GM21528 (cell line): ENCODE results near the gene LYSMD2.

Experiments
- ATAC-seq: cut with Tn5 transposase; IDR thresholded peaks from one replicate; pipeline ENCODE4 v1.9.1; 2021; ENCODE audit warnings: mild to moderate bottlenecking, moderate library complexity; ENCODE audit not compliant: unreplicated experiment, low FRiP score

Gene LYSMD2

DNA sequence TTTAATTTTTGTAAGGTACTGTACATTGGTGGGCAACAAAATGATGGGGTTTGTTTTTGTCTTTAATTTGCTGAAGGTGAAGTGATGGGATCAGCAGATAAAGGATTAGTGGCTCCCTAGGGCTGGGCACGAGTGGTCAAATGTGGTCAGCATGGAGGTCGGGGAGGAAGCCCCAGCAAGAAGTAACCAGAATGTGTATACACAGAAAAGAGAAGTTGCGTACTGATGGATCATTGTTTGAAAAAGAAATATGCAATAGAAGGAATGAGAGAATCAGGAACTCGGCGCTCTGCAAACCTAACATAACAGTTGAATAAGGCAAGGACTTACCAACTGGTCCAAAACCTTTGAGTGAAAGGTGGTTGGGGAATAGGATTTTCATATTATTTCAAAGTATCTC, 15.4 kb upstream of the LYSMD2 start:
- no peak for ATAC-seq

DNA sequence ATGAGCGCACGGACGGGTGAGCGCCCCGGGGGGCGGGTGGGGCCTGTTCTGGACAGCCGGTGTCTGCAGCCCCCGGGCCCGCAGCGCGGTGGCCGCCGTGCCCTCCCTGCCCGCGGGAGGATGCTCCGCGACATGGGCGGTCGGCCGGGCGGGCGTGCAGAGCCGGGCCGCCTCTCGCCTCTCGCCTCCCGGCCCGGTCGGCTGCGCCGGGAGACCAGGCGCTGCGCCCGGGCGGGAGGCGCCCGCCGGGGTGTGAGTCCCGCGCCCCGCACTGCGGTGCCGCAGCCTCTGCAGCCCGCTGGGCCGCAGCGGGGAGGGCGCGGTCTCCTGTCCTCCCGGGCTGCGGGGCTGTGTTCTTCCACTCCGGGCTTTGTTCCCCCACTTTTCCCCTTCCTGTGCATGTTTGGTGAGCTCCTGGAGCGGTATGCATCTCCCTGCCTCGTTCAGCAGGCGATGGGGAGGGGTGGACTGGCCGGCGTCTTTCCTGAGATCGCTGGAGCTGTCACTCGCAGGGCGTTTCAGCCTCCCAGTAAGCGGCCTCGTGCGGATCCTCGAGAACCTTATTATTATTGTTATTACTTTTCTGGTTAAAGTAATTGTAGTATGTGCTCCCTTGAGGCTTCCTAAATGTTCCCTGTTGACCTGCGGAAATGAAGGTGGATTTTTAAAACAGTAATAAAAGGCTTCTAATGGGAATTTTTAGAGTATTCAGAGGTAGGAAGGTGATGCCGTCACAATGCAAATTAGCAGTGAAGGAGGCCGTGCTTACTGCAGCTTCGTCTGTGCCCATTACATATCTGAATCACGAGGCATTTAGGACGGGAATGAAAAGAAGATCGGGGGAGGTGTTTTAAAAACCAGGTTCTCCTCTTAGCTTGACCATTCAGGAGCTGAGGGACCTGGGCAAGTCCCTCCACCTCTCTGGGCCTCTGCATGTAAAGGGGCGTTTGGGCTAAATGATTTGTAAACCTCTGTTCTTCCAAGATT, 14.5 kb upstream of the LYSMD2 start:
- ATAC-seq, result peak; percentile 44

DNA sequence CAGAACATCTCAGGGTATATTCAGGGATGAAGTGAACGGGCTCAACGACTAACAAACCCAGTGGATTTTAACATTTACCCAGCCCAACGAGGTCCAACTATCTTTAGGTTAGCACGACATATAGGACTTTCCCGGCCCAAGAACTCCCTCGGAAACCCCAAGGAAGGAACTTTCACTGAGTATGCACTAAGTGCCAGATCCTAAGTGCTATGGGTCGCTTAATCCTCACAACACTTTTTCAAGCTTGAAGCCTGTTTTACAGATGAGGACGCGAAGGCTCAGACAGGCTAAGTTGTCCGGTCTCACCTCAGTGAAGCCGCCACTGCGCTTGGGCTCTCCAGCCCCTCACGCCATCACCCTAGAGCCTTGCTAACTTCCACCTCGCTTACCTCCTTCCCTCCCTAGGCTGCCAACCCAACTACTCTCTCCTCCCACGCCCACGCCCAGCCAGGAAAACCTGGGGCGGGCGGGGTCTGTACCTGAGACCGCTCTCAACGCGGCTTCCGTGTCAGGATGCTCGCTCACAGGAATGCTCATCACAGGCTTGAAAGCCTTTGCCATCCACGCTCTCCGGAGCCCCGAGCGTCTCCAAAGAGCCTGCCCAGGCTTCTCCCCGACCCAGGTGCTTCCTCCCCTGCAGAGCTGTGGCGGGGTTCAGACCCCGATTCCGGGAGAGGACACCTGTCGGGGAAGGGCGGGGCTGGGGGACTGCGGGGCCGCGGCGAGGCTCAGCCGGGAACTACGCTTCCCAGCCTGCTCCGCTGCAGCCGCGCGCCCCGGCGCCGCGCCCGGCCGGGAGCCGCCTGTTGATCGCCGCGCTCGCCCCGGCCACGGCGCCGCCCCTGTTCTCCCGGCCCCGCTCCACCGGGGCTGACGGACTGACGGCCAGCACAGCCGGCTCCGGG, 13.6 kb upstream of the LYSMD2 start, which contains the start of gene TMOD2:
TSS of gene TMOD2 (plus strand) at position 806 of the 905 bp plus-strand sequence. CDS start 14,845 bp downstream, outside the sequence.
- peak; percentile 68 for ATAC-seq

DNA sequence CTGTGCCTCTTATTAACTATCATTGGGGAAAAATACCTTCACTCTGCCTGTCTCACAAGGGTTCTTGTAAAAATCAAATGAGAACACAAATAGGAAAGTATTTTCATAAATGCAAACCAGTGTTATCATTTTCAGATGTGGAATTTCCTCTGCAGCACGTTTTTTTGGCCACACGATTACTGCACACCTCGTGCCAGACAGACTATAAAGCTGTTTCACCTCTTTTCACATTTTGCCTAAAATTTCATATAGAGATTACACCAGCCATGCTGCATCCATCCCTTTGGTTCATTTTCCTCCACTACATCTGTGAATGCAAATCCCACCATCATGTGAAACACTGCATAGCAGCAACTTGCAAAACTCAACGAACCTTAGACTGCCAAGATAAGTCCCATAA, 12.7 kb upstream of the LYSMD2 start:
- ATAC-seq, result no peak

DNA sequence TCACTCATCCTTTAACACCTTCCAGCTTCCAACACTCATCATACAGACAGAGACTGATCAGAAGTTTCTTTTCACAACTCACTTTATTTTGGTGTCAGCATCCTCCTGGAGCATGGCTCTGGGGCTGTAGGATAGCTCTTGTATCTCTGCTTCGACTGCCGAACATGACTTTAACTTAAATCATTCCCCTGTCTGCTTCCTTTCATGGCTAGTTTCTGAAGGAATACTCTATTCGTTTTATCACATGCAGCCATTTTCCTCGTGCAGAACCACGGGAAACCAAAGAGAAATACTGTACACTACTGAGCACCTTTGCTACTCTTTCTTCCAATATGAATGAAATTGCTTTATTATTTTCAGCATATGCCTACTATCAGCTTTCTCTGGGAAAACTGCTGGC, 11.9 kb upstream of the LYSMD2 start:
- no peak for ATAC-seq

DNA sequence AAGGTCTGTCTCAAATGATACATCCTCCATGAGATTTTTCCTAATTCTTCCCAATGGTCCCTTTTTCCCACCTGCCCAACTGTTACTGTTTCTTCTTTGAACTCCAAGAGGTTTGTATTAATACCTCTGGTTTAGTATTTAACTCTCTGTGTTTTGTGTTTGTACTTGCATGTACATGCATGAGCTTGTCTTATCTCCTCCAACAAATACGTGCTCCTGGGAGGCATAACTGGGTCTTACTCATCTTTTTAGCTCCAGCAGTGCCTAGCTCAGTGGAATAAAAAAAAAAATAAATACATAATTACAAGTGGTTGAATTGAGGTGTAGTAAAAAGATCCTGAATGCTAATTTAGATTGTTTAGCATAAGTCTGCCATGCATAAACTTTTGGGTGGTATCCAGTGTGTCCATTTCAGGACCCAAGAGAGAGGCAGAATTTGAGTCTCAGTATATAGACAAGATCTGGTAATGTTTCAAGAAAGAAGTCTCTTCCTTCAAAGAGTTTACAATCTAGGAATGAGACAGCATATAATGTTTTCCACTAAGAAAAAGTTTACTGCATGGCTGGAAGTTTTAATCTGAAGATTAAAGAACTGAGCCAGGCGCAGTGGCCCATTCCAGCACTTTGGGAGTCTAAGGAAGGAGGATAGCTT, 1.7 kb upstream of the LYSMD2 start:
- ATAC-seq, result no peak

DNA sequence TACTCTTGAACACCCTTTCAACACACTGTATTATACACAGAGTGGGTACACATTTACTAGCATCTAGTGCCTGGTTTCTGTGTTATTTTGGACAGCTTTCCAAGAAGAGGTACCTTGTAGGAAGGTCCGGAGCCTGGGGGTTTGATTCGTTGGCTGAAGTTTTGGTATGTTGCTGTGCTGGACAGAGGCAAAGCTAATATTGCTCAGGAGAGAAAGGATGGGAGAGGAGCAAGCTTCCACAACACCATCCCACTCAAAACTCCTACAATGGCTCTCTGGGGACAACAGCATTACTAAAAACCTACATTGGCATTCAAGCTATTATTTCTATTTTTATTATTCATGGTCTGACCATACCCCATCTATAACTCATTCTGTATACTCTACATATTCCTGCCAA, 1.1 kb upstream of the LYSMD2 start:
- no peak for ATAC-seq

DNA sequence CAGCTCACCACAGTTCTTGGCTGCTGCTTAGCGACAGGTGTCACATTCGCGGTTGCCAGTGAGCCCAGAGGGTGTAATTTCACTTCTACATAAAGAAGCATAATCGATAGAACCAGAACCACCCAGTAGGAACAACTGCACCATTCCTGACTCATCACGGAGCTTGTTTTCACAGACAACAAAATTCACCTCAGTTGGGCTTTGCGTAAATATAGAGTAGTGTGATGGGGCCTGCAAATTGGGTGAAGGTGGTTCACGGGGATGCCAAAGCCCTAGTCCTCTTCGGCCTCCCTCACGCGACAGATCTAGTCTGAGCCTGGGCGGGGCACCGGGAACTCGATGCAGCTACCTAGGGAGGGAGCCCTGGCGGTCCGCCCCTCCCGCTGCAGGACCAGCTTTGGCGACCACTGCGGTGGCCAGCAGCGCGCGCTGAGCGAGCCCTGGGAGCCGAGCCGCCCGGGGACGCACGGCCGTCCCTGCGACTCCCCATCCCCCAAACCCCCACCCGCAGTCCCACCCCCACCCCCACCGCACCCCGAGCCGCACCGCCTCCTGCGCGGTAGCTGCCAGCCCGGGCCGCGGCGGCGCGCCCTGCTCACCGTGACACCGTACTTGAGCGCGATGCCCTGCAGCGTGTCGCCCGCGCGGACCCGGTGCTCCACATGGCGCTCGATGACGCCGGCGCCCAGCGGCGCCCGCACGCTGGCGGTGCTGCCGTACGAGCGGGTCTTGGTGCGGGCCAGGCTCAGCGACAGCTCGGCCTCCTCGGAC, 519 bp downstream of the LYSMD2 start:
- ATAC-seq, result peak; percentile 34

DNA sequence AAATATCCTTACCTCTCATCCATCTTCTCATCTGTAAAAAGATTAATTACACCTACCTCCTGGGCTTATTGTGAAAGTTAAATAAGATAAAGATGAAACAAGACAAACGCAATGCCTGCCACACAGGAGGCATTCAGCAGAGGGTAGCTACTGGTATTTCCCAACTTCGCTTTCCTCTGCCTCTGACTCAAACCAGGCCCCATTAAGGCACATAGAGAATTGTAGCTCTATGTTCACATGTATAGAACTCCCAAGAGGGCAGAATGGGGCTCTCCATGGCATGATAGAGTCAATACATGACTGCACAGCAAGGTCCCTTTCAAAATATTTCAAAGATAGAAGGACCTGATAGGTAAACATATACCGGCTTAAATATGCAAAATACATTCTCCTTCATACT, 1.4 kb downstream of the LYSMD2 start:
- ATAC-seq, result no peak

DNA sequence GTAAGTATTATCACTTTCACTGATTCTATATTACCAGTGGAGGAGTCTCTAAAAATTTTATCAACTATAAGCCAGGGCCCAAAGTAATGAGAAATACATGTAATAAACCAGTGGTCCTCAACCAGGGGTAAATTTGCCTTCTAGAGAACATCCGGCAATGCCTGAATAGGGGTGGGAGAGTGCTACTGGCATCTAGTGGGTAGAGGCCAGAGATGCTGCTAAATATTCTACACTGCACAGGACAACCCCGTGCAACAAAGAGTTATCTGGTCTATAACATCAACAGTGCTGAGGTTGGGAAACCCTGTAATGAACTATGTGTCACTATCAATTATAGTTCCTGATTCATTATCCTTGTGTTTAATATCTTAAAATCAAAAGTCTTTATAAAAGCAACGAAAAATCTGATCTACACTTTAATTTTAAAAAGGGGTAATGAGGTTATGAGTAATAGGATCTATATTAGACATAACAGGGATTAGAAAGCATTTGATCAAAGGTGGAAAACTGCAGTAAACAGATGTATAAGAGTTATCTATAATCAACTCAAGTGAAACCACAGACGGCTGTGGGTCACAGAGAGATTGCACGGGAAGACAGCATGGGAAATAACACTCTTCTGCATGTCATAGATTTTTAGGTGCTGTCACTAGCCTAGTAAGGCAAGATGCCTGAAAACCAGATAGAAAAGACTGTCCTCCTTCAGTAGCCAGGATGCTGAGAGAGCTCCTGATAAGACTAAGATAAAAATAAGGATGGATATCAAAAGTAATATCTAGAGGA, 2.0 kb downstream of the LYSMD2 start:
- peak; percentile 20 for ATAC-seq

DNA sequence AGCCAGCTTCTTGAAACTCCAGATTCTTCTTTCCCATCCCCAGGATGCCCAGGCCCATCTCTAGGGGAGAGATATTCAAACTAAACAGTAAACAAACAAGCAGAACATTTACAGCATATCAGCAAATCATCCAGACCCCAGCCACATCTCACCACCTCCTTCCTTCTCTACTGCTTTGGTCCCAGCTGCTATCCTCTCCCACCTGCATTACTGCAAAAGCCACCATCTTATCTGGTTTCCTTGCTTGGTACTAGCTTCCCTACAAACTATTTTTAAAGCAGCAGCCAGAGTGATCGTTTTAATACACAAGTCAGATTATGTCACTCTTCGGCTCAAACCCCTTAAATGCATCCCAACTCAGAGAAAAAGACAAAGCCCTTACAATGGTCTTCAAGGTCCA, 4.8 kb downstream of the LYSMD2 start:
- ATAC-seq, result no peak

DNA sequence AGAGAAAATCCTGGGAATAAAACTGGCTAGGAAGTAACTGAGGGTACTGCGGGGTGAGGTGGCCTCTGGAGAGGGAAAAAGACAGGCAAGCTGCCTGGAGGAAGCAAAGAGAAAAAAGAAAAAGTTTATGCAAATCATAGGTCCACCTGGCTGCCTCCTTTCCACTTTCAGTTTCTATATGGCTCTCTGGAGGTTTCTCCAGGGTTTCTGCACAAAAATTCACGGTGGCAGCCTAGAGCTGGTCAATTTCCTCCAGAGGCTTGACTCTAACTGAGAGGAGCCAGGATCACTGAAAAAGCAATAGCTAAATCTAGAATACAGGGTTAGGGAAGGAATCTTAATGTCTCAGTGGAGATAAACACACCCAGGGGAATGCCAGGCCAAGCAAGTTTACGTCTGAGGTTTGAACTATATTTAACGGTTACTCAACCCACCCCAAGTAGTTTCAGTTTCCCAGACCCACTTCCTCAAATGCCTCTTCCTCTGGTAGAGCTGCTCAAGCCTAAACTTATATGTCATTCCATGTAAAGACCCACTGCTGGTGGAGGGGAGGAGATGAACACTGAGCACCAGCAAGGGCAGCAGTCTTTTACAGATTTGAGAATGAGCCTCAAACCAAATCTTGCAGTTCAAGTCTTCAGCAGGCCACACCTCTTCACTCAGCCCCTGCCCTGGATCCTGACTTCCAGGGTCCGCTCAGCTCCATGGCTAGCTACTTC, 5.7 kb downstream of the LYSMD2 start:
- peak; percentile 53 for ATAC-seq

DNA sequence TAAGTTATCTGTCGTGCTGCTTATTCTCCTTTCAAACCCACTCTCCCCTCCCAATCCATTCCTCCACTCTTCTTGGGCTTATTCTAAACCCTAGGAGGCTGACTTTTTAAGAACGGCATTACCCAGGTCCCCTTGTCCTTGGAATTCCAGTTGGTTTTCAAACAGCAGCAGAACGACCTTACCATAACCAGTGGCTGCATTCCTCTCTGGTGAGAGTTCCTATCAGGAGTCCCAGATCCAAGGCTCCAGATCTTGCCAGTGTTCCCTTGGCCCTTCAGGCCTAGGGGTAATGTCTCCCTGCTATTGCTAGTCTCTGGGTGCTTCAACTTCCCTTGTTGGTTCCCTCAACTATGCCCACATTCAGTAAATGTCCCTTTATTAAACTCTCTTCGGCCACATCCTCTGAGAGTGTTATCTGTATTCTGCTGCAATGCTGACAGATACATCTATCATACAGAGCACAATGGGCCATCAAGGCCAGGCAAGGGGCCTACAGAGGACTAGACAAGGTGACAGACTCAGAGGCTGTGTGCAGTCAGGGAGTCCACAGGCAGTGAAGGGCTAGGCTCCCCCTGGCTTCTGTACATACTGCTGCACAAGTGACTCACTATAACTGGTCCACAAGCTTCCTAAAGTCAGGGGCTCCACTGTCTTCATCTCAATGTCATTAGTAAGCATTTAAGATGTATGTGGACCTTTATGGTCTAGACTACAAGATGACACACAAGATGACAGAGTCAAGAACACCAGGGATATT, 10.1 kb downstream of the LYSMD2 start:
- no peak for ATAC-seq

DNA sequence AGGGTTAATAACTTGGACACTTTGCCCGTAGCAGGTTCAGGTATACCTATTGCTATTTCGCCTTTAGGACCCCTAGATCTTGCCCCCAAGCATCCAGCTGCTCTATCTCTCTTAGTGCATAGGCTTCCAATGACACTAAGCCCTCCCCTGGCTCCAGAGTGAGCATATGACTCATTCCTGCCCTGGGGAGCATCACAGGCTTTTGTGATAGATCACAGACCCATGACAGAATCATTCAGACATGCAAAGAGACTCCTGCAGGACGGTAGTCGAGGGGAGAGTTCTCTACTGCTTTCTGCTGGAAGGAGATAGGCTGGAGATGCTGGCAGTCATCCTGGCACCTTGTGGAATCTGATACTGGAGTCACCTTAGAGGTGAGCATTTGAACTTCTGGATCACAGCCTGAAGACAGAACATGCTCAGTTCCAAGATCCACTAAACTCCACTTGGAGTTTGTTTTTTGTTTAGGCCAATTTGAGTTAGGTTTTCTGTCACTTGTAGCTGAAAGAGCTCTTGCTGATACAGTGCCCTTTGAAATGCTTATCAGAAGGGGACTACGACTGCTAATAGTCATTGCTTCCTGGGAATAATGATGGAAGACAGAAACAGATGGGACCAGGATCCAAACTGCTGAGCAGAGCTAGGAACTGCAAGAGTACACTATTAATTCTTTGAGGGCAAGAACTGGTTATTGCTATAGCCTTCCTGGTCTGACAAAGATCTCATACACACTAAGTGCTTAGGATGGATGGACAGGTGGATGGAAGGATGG, 11.0 kb downstream of the LYSMD2 start:
- no peak for ATAC-seq

DNA sequence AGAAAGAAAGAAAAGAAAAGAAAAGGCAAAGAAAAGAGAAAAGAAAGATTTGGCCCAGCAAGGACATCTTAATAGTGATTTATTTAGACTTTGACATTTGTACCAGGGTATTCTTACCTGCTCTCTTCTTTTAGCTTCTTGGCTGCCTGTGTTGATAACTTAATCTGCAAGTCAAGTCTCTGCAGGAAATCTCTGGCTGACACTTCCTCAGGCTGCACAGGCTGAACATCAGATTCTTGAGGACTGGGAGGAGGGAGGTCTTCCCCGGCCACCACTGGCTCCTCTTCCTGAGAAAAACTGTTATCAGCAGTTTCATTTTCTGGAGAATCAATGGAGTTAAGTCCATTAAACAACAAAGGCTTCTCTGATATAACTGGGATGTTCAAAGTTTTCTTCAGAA, 12.8 kb downstream of the LYSMD2 start:
- ATAC-seq, result no peak

DNA sequence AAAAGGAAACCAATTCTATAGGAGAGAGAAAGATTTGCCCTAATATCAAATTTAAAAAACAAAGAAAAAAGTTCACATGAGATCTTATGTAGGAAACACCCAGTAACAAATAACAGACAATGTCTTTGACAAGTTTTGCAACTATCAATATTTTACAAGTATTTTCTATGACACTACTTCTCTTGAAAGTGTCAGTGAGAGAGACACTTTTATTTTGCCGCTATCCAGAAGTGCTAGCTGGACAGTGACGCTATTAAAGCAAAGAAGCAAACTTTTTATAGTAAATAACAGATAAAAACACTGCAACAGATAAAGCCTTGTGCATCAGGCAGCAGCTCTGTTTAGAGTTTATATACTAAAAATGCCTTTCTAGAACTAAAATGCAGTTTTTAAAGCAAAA, 13.3 kb downstream of the LYSMD2 start:
- ATAC-seq, result no peak
